ENCODE data around the gene PIEZO2.
"Not testable (repeated sequence)": the region's sequence is repeated elsewhere in the genome, so short reads cannot be mapped to it uniquely, and the experiment has no call there.

The PIEZO2 gene

DNA sequence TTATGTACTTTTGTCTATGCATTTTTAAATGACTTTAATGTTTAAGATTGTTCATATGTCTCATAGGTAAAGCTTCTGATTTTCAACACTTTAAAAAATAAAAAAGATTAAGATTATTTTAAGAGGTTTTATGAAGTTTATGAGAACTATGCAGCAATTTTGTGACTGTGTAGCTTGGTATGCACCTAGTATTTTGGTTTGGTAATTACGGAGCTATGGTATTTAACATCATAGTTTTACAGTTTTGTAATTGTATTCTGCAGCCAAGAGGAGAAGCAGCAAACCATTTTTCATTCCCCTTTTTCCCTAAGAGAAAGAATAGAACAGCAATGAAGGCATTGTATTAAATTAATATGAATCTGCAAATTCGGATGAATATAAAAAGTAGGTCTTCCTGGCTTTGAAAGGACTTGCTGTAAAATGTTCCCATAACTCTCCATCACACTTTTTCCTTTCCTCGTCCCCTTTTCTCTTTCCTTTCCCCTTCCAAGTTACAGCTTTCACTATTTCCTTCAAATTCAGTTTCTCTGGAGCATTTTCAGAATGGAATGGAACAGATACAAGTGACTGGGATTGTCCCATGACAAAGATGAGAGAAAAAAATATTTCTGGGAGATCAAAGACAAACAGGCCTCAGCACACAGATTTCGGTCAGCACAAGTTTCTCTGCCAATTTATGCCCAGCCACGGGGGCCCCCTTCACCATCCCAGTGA, 26.1 kb upstream of the PIEZO2 start:
- TF ChIP-seq, protein P1, sequence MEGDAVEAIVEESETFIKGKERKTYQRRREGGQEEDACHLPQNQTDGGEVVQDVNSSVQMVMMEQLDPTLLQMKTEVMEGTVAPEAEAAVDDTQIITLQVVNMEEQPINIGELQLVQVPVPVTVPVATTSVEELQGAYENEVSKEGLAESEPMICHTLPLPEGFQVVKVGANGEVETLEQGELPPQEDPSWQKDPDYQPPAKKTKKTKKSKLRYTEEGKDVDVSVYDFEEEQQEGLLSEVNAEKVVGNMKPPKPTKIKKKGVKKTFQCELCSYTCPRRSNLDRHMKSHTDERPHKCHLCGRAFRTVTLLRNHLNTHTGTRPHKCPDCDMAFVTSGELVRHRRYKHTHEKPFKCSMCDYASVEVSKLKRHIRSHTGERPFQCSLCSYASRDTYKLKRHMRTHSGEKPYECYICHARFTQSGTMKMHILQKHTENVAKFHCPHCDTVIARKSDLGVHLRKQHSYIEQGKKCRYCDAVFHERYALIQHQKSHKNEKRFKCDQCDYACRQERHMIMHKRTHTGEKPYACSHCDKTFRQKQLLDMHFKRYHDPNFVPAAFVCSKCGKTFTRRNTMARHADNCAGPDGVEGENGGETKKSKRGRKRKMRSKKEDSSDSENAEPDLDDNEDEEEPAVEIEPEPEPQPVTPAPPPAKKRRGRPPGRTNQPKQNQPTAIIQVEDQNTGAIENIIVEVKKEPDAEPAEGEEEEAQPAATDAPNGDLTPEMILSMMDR (IDR thresholded peaks at IDR 0.05; ENCODE audit: insufficient read depth, missing control alignments) = no peak
- DNase-seq (ENCODE audit: insufficient read length, low spot score) = no peak
- no peak for FAIRE-seq

DNA sequence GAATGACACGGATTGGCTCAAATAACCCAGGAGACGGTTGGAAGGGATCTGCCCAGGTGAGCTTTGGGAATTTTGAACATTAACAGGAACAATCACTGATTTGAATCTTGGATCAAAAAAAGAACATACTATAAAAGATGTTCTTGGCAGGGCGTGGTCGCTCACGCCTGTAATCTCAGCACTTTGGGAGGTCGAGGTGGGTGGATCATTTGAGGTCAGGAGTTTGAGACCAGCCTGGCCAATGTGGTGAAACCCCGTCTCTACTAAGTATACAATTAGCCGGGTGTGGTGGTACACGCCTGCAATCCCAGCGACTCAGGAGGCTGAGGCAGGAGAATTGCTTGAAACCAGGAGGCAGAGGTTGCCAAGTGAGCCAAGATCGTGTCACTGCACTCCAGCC, 24.8 kb upstream of the PIEZO2 start:
- DNase-seq (ENCODE audit: insufficient read length, low spot score); FAIRE-seq: not testable (repeated sequence)

DNA sequence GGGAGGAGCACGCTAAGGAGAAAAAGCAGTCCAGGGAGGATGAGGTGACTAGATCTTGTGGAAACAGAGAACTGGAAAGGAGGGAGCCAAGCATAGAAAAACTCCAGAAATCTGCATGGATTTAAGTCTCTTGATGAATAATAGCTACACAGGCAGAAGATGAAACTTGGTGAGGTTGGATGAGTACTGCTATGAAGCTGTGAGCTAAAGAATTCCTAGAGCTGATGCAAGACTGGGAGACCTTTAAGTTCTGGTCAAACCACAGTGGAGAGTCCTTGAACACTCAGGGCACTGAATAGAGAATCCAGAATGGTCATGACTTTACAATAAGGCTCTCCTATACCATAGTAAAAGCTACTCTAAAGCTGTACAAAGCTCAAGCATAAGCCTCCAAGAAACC, 18.4 kb upstream of the PIEZO2 start:
- TF ChIP-seq, protein P1 (IDR thresholded peaks at IDR 0.05; ENCODE audit: insufficient read depth, missing control alignments) = no peak
- no peak for DNase-seq (ENCODE audit: insufficient read length, low spot score)
- FAIRE-seq = no peak

DNA sequence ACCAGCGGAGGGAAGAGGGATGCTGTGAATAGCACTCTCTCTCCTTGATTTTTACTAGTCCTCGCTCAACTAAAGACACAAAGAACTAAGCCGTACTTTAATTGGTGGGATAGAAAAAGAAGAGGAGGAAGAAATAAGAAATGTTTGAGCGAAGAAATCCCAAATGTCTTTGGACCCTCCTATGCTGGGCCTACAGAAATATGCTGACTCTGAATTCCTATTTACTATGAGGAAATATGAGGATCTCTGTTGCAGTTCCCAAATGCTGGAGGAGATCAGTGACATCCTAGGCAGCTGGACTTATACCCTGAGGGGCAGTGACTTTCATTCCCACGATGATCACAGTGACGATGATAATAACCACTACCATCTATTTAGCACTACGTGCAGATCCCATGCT, 16.6 kb upstream of the PIEZO2 start:
- FAIRE-seq (no peak), DNase-seq (ENCODE audit: insufficient read length, low spot score) (no peak)
- TF ChIP-seq, protein P1 (IDR thresholded peaks at IDR 0.05; ENCODE audit: insufficient read depth, missing control alignments) = no peak

DNA sequence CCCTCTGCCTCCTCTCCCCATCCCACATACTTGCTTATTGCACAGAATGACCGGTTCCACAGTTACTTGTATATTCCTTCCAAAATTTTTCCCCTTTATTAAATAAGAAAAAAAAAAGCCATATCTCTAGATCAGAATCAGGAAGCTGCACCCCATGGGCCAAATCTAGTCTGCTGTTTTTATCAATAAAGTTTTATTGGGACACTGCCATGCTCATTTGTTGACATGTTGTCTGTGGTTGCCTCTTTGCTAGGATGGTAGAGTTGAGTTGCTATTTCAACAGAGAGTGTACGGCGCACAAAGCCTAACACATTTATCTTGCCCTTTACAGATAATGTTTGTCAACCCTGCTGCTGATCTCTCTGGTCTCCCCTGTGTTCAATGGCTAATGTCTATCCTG, 15.8 kb upstream of the PIEZO2 start:
- FAIRE-seq = no peak
- no peak for DNase-seq (ENCODE audit: insufficient read length, low spot score)
- TF ChIP-seq, protein P1 (IDR thresholded peaks at IDR 0.05; ENCODE audit: insufficient read depth, missing control alignments) = no peak

DNA sequence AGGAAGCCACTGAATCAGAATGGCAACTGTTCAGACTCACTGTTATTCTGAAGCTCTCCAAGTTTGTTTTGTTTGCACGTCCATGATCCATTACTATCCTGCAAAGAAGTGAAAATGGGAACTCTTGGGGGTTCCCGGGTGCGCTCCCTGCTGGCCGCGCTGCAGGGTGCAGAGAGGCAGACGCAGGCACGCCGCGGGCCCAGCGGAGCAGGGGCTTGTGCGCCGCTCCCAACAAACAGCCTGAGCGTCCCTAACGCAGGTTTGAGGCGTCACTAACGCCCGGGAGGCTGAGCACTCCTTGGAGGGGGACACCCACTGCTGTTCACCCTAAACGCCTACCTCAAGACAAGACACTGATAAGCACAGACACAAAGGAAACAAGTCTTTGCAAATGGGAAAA, 14.3 kb upstream of the PIEZO2 start:
- FAIRE-seq = no peak
- TF ChIP-seq, protein P1 (IDR thresholded peaks at IDR 0.05; ENCODE audit: insufficient read depth, missing control alignments) = peak; percentile 15
- DNase-seq (ENCODE audit: insufficient read length, low spot score) = no peak

DNA sequence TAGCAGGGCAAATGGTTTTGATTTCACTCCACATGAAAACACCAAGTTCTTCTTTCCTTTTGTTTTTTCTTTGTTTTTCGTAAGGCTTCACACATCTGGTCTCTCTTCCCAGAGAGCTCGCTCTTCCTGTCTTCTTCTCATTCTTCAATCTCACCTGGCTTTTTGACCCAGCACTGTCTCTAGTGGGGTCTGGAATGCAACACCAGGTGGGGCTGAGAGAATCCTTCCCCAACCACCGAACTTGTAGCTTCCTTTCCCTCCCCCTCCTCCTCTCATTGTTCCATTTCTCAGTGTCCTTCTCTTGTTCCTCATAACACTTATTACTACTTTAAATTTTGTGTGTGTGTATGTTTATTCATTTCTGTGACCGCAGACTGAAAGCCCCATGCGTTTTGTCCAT, 13.5 kb upstream of the PIEZO2 start:
- FAIRE-seq = no peak
- no peak for DNase-seq (ENCODE audit: insufficient read length, low spot score)
- TF ChIP-seq, protein P1 (IDR thresholded peaks at IDR 0.05; ENCODE audit: insufficient read depth, missing control alignments) = no peak

DNA sequence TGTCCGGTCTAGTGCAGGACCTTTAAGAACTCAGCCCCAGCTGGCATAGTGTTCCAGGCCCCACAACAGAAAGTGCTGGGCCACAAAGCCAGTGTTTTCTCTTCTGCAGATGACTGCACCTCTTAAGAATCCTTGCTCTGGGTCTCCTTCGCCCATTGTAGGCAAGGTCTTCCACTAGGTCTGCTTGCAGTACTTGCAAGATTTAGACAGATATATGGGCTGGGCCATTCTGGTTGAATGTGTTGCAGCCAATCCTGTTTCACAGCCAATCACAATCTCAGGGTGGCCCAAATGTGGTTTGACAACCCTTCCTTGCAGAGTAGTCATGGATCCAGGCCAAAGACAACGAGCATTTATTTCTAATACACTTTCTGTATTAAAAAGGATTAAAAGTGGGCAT, 13.1 kb upstream of the PIEZO2 start:
- TF ChIP-seq, protein P1 (IDR thresholded peaks at IDR 0.05; ENCODE audit: insufficient read depth, missing control alignments) = no peak
- DNase-seq (ENCODE audit: insufficient read length, low spot score) (no peak), FAIRE-seq (no peak)

All from D721Med (cell line).